ENCODE data around the gene MRPL4. TPM values are rescaled to one million over a fixed set of nuclear protein-coding genes. Genes with fewer than 3 reads are reported as not detected.
A peak's percentile ranks its signal among the peaks of the same experiment; 100 is the strongest.

MRPL4 gene
- total and polyA plus RNA-seq, 2 of the 13 experiments (the other 11 are each of a cell fraction or from before 2014, with no cell fraction given) = 40.6 to 42.5 TPM

GRCh38 chr19:10289167-10289835 lies 37.3 kb downstream of the MRPL4 start (continued):
- TF ChIP-seq ATF2 (CRISPR knock-in tag; IDR thresholded peaks at IDR 0.05) = no peak
- TF ChIP-seq POLR2A (IDR thresholded peaks at IDR 0.05; ENCODE audit: insufficient read depth in 1 of 2, low read depth in 2 of 2, low read length in 2 of 2) = 0 out of 4 replicates have a peak, but pooled peaks of 1 of the 2 experiments have one; percentile 8
- no peak for TF ChIP-seq ELK4 (CRISPR knock-in tag; IDR thresholded peaks at IDR 0.05; ENCODE audit: borderline replicate concordance)
- TF ChIP-seq EZH2 (conservative IDR thresholded peaks at IDR 0.05; ENCODE audit: low read depth, low read length) = no peak
- no peak for TF ChIP-seq NFIC (IDR thresholded peaks at IDR 0.05; ENCODE audit: low read length)
- TF ChIP-seq ZNF431 (CRISPR knock-in tag; IDR thresholded peaks at IDR 0.05; ENCODE audit: borderline replicate concordance, low read depth) = no peak
- no peak for TF ChIP-seq PCBP2 (optimal IDR thresholded peaks at IDR 0.05; ENCODE audit: low read depth, low read length, poor library complexity, severe bottlenecking)
- peak; percentile 21; the same call in 1 of the 2 replicates for TF ChIP-seq ARNT2 (CRISPR knock-in tag; IDR thresholded peaks at IDR 0.05; ENCODE audit: low read depth)
- TF ChIP-seq HOXA3 (CRISPR knock-in tag; IDR thresholded peaks at IDR 0.05) = peak; percentile 67; the same call in 1 of the 2 replicates
- TF ChIP-seq CBFB (CRISPR knock-in tag; IDR thresholded peaks at IDR 0.05) = no peak
- no peak for TF ChIP-seq MTERF4 (CRISPR knock-in tag; IDR thresholded peaks at IDR 0.05)
- no peak for TF ChIP-seq HNF1A (IDR thresholded peaks at IDR 0.05; ENCODE audit: low read depth)
- TF ChIP-seq HNF1A (CRISPR knock-in tag; IDR thresholded peaks at IDR 0.05; ENCODE audit: borderline replicate concordance) = no peak
- peak; percentile 46; the same call in 1 of the 2 replicates for TF ChIP-seq ZNF609 (CRISPR knock-in tag; IDR thresholded peaks at IDR 0.05; ENCODE audit: borderline replicate concordance)
- no peak for TF ChIP-seq DMAP1 (CRISPR knock-in tag; IDR thresholded peaks at IDR 0.05)
- TF ChIP-seq ZNF3 (CRISPR knock-in tag; IDR thresholded peaks at IDR 0.05) = no peak
- no peak for TF ChIP-seq MBNL3 (CRISPR knock-in tag; conservative IDR thresholded peaks at IDR 0.05)

All from HepG2 (cell line).